PC-9 (cell line): Measurements from ENCODE around the gene RNF13. TPM values are rescaled to one million over a fixed set of nuclear protein-coding genes. Genes with fewer than 3 reads are reported as not detected.

Source experiments
- BruUV-seq: library from RNA; stranded (reverse); fragments of 400-500 nt; replicated peaks from 2 replicates; lab custom pipeline; 2021; lab: Mats Ljungman, UMichigan
- CTCF ChIA-PET: fragments of 300-600 bp; sonication (Branson Sonifier 250); formaldehyde crosslinking; loops from one replicate; lab custom pipeline; 2022; ENCODE audit warnings: antibody characterized with exemption; lab: Charles Lee
- POLR2A ChIA-PET: fragments of 300-600 bp; sonication (Branson Sonifier 250); formaldehyde crosslinking; loops from one replicate; lab custom pipeline; 2022; ENCODE audit warnings: antibody characterized with exemption; ENCODE audit not compliant: unreplicated experiment; lab: Charles Lee
- DNase-seq, 2 experiments: peaks; one replicate each; pipeline versions ENCODE4 v3.0.0 to v3.0.0-alpha.2; 2015 to 2022; ENCODE audit warnings: mixed read lengths in 1 of 2
- H2AFZ ChIP-seq: fragments of 200-600 bp; sonication (generic); 2 replicates; pipeline ENCODE4 v1.8.1; 2017; ENCODE audit warnings: antibody characterized with exemption
- H3F3A ChIP-seq: fragments of 200-600 bp; sonication (generic); 2 replicates; pipeline ENCODE4 v1.8.1; 2017; ENCODE audit warnings: antibody characterized with exemption, mild to moderate bottlenecking, low read depth; ENCODE audit not compliant: insufficient read depth
- H3K27ac ChIP-seq: fragments of 200-600 bp; sonication (generic); 2 replicates; pipeline ENCODE4 v1.6.1; 2016; ENCODE audit warnings: mixed run types
- H3K27me3 ChIP-seq: fragments of 200-600 bp; sonication (generic); 2 replicates; pipeline ENCODE4 v1.6.1; 2016; ENCODE audit warnings: low read depth, mixed run types; ENCODE audit not compliant: insufficient read depth
- H3K36me3 ChIP-seq: fragments of 200-600 bp; sonication (generic); 2 replicates; pipeline ENCODE4 v1.6.1; 2016; ENCODE audit warnings: low read depth, mixed run types
- H3K4me1 ChIP-seq: fragments of 200-600 bp; sonication (generic); replicated peaks from 2 replicates; pipeline ENCODE4 v1.6.1; 2016; ENCODE audit warnings: mixed run types; ENCODE audit not compliant: insufficient read depth
- H3K4me2 ChIP-seq: fragments of 200-600 bp; sonication (generic); 2 replicates; pipeline ENCODE4 v1.6.1; 2017; ENCODE audit warnings: mixed run types
- H3K4me3 ChIP-seq: fragments of 200-600 bp; sonication (generic); 2 replicates; pipeline ENCODE4 v1.6.1; 2016; ENCODE audit warnings: mixed run types
- H3K79me2 ChIP-seq: fragments of 200-600 bp; sonication (generic); 2 replicates; pipeline ENCODE4 v1.6.1; 2017; ENCODE audit warnings: low read depth, mixed run types
- H3K9me2 ChIP-seq: fragments of 200-600 bp; sonication (generic); 2 replicates; pipeline ENCODE4 v1.8.1; 2017; ENCODE audit warnings: mild to moderate bottlenecking; ENCODE audit not compliant: insufficient read depth
- H3K9me3 ChIP-seq: fragments of 200-600 bp; sonication (generic); 2 replicates; pipeline ENCODE4 v1.8.1; 2016; ENCODE audit warnings: low read depth; ENCODE audit not compliant: insufficient read depth
- H4K20me1 ChIP-seq: fragments of 200-600 bp; sonication (generic); 2 replicates; pipeline ENCODE4 v1.8.1; 2017; ENCODE audit not compliant: insufficient read depth
- CTCF ChIP-seq: fragments of 200-600 bp; sonication (generic); conservative IDR thresholded peaks from 2 replicates; pipeline ENCODE4 v1.6.1; 2017; ENCODE audit warnings: mixed run types, antibody characterized with exemption, mild to moderate bottlenecking, moderate library complexity
- EZH2 ChIP-seq: fragments of 200-600 bp; sonication (generic); IDR thresholded peaks from 2 replicates; pipeline ENCODE4 v1.8.0; 2017; ENCODE audit warnings: antibody characterized with exemption, low read depth
- intact Hi-C: fragments of 100-400 bp; cut with micrococcal nuclease; formaldehyde crosslinking; loops from one replicate; pipeline ENCODE4 v1.10.0; 2022; ENCODE audit not compliant: unreplicated experiment
- total RNA-seq: library from RNA; stranded (reverse); gene quantifications from 2 replicates; pipeline ENCODE4 v1.2.3, GENCODE V29; 2021

Gene RNF13
- total RNA-seq, 1 experiment from 2014 or later: 65.0 TPM

- peak; percentile 25 to 34 for DNase-seq
- Histone ChIP-seq H3K27ac (peak overlapping the region; percentile 30; the same call in 1 of the 2 replicates), H3K9me2 (no peaks in the 10 kb centered on the region), H2AFZ (peak overlapping the region; percentile 15; the same call in 1 of the 2 replicates), H3K79me2 (no peaks in the 10 kb centered on the region), H3F3A (peaks cover 15% of the 10 kb centered on the region), H3K4me1 (peaks cover 16% of the 10 kb centered on the region), H3K4me2 (0 out of 2 replicates have a peak overlapping the region, but pooled peaks have one; percentile 40), H4K20me1 (no peaks in the 10 kb centered on the region), H3K9me3 (no peaks in the 10 kb centered on the region), H3K27me3 (no peaks in the 10 kb centered on the region), H3K4me3 (no peak overlapping the region), H3K36me3 (no peaks in the 10 kb centered on the region)
- BruUV-seq: no TSS peak
- POLR2A ChIA-PET: no interaction called here
- intact Hi-C loops: no loop called here
- CTCF ChIA-PET: interaction anchor here (0.9 kb wide), 1 partner anchor 24 kb away, joined by 7 read pairs; no protein-coding TSS in a partner anchor
- no peak for TF ChIP-seq EZH2
- no peak for TF ChIP-seq CTCF
Measured at GRCh38 chr3:149784064-149784704, 28.8 kb upstream of the RNF13 start.

- TF ChIP-seq CTCF (no peak), EZH2 (no peak)
- Histone ChIP-seq H3K79me2 (no peaks in the 10 kb centered on the region), H3K9me2 (no peaks in the 10 kb centered on the region), H2AFZ (no peak overlapping the region), H3F3A (no peaks in the 10 kb centered on the region), H3K4me2 (peak overlapping the region; percentile 6; the same call in 1 of the 2 replicates), H3K9me3 (no peaks in the 10 kb centered on the region), H3K4me3 (no peak overlapping the region), H4K20me1 (no peaks in the 10 kb centered on the region), H3K27ac (0 out of 2 replicates have a peak overlapping the region, but pooled peaks have one; percentile 25), H3K36me3 (no peaks in the 10 kb centered on the region), H3K4me1 (peaks cover 15% of the 10 kb centered on the region), H3K27me3 (no peaks in the 10 kb centered on the region)
- CTCF ChIA-PET: no interaction called here
- peak; percentile 41 to 63 for DNase-seq
- no TSS peak for BruUV-seq
- POLR2A ChIA-PET: no interaction called here
- intact Hi-C loops: no loop called here
Measured at GRCh38 chr3:149790268-149790667, 22.7 kb upstream of the RNF13 start.

GRCh38 chr3:149790698-149791097 is 22.3 kb upstream of the RNF13 start:
- TSS peak; percentile 79 for BruUV-seq
- Histone ChIP-seq H4K20me1 (no peaks in the 10 kb centered on the region), H3K4me3 (no peak overlapping the region), H3K4me2 (peak overlapping the region; percentile 6; the same call in 1 of the 2 replicates), H3K9me2 (no peaks in the 10 kb centered on the region), H3K4me1 (peaks cover 15% of the 10 kb centered on the region), H3K9me3 (no peaks in the 10 kb centered on the region), H3K27ac (0 out of 2 replicates have a peak overlapping the region, but pooled peaks have one; percentile 10), H3K79me2 (no peaks in the 10 kb centered on the region), H2AFZ (no peak overlapping the region), H3K27me3 (no peaks in the 10 kb centered on the region), H3F3A (no peaks in the 10 kb centered on the region), H3K36me3 (no peaks in the 10 kb centered on the region)
- CTCF ChIA-PET: no interaction called here
- POLR2A ChIA-PET: no interaction called here
- intact Hi-C loops: no loop called here
- TF ChIP-seq EZH2 (no peak), CTCF (no peak)
- no peak for DNase-seq
